OCI-LY7 (cell line): Measurements from ENCODE around the gene ANKLE2. TPM values are rescaled to one million over a fixed set of nuclear protein-coding genes. Genes with fewer than 3 reads are reported as not detected.

Source experiments
- BruUV-seq: library from RNA; stranded (reverse); fragments of 400-500 nt; replicated peaks from 2 replicates; lab custom pipeline; 2021; lab: Mats Ljungman, UMichigan
- CTCF ChIA-PET: fragments of 300-600 bp; sonication (Branson Sonifier 250); formaldehyde crosslinking; loops from one replicate; lab custom pipeline; 2022; ENCODE audit warnings: antibody characterized with exemption; ENCODE audit not compliant: unreplicated experiment; lab: Charles Lee
- POLR2A ChIA-PET: fragments of 300-600 bp; sonication (Branson Sonifier 250); formaldehyde crosslinking; loops from one replicate; lab custom pipeline; 2022; ENCODE audit warnings: antibody characterized with exemption; lab: Charles Lee
- DNase-seq: peaks from one replicate; pipeline ENCODE4 v3.0.0-alpha.2; 2015; ENCODE audit warnings: low spot score
- H2AFZ ChIP-seq: fragments of 200-600 bp; sonication (generic), shearing (Covaris generic); 2 replicates; pipeline ENCODE4 v1.6.1; 2014; ENCODE audit warnings: mild to moderate bottlenecking, antibody characterized with exemption, low read length, moderate library complexity
- H3K27ac ChIP-seq: fragments of 200-600 bp; sonication (generic); 2 replicates; pipeline ENCODE4 v1.5.1; 2014; ENCODE audit warnings: mixed run types, low read depth, mild to moderate bottlenecking, moderate library complexity, low read length, inconsistent platforms; ENCODE audit not compliant: poor library complexity, severe bottlenecking
- H3K36me3 ChIP-seq: fragments of 200-600 bp; sonication (generic); 2 replicates; pipeline ENCODE4 v1.6.1; 2014; ENCODE audit warnings: mild to moderate bottlenecking, antibody characterized with exemption, low read length, moderate library complexity, mixed read lengths; ENCODE audit not compliant: insufficient read depth
- H3K4me1 ChIP-seq: fragments of 200-600 bp; sonication (generic); 2 replicates; pipeline ENCODE4 v1.5.1; 2014; ENCODE audit warnings: mild to moderate bottlenecking, low read length; ENCODE audit not compliant: insufficient read depth, poor library complexity, severe bottlenecking
- H3K4me2 ChIP-seq: fragments of 200-600 bp; sonication (generic); 2 replicates; pipeline ENCODE4 v1.6.1; 2014; ENCODE audit warnings: mild to moderate bottlenecking, low read length
- H3K4me3 ChIP-seq: fragments of 200-600 bp; sonication (generic); 2 replicates; pipeline ENCODE4 v1.5.1; 2014; ENCODE audit warnings: mild to moderate bottlenecking, low read depth, low read length; ENCODE audit not compliant: poor library complexity, severe bottlenecking
- H3K79me2 ChIP-seq: fragments of 200-600 bp; sonication (generic); 2 replicates; pipeline ENCODE4 v1.6.1; 2016; ENCODE audit warnings: low read depth, mild to moderate bottlenecking, low read length, moderate library complexity, mixed read lengths; ENCODE audit not compliant: insufficient read depth
- H3K9me2 ChIP-seq: fragments of 200-600 bp; sonication (generic); 2 replicates; pipeline ENCODE4 v1.6.1; 2016; ENCODE audit warnings: mild to moderate bottlenecking, low read length, mixed read lengths; ENCODE audit not compliant: insufficient read depth
- H3K9me3 ChIP-seq: fragments of 200-600 bp; sonication (generic); 2 replicates; pipeline ENCODE4 v1.6.1; 2014; ENCODE audit warnings: mild to moderate bottlenecking, mixed run types, low read length, mixed read lengths
- H4K20me1 ChIP-seq: fragments of 200-600 bp; sonication (generic); 2 replicates; pipeline ENCODE4 v1.6.1; 2014; ENCODE audit warnings: mild to moderate bottlenecking, antibody characterized with exemption, low read length, moderate library complexity, mixed read lengths; ENCODE audit not compliant: insufficient read depth
- EZH2phosphoT487 ChIP-seq: fragments of 200-600 bp; sonication (generic); IDR thresholded peaks from 2 replicates; pipeline ENCODE4 v1.6.1; 2018; ENCODE audit warnings: low read depth, borderline replicate concordance, mild to moderate bottlenecking, mixed run types, antibody characterized with exemption, low read length, moderate library complexity, mixed read lengths
- intact Hi-C: fragments of 100-400 bp; cut with micrococcal nuclease; formaldehyde crosslinking; loops from one replicate; pipeline ENCODE4 v1.10.0; 2022; ENCODE audit not compliant: unreplicated experiment
- total RNA-seq, 2 experiments: library from RNA; depleted of rRNA in 1 of 2; stranded (reverse); fragments of >200 nt in 1 of 2; shearing (Covaris generic) in 1 of 2; gene quantifications; 2 replicates each; pipeline ENCODE4 v1.2.3, GENCODE V29; 2014 to 2022
- TF ChIP-seq, protein P1 (sequence below): fragments of 200-600 bp; sonication (generic); conservative IDR thresholded peaks from 2 replicates; pipeline ENCODE4 v1.5.1; 2014; ENCODE audit warnings: mild to moderate bottlenecking, antibody characterized with exemption, low read length, moderate library complexity, mixed read lengths

ANKLE2 gene
- total RNA-seq, 2 experiments from 2014 or later: 88.0 to 121 TPM

DNA sequence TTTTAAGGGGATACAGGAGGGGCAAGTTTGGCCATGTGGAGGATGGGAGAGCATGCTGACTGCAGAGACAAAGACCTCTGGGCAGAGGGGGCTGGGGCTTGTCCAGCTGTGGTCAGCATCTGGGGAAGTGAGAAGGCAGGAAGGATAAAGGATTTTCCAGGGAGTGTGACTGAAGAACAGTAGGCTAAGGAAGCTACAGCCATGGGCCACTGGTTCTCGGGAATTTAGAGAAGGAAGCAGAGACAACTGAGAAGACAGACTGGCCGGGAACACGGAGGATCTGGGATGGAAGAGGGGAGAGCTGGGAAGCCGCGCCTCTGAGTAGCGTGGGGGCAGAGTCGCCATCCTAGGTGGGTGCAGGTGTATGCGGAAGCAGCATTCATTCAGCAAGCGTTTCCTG, 58.0 kb downstream of the ANKLE2 start:
- Histone ChIP-seq H3K36me3 (peaks cover 62% of the 10 kb centered on the region), H3K79me2 (no peaks in the 10 kb centered on the region), H3K4me3 (no peak overlapping the region), H3K9me2 (no peaks in the 10 kb centered on the region), H3K4me1 (peaks cover 11% of the 10 kb centered on the region), H2AFZ (no peak overlapping the region), H3K27ac (no peak overlapping the region), H3K4me2 (no peak overlapping the region), H4K20me1 (no peaks in the 10 kb centered on the region), H3K9me3 (no peaks in the 10 kb centered on the region)
- CTCF ChIA-PET: no interaction called here
- TF ChIP-seq EZH2phosphoT487: no peak
- TF ChIP-seq, protein P1, sequence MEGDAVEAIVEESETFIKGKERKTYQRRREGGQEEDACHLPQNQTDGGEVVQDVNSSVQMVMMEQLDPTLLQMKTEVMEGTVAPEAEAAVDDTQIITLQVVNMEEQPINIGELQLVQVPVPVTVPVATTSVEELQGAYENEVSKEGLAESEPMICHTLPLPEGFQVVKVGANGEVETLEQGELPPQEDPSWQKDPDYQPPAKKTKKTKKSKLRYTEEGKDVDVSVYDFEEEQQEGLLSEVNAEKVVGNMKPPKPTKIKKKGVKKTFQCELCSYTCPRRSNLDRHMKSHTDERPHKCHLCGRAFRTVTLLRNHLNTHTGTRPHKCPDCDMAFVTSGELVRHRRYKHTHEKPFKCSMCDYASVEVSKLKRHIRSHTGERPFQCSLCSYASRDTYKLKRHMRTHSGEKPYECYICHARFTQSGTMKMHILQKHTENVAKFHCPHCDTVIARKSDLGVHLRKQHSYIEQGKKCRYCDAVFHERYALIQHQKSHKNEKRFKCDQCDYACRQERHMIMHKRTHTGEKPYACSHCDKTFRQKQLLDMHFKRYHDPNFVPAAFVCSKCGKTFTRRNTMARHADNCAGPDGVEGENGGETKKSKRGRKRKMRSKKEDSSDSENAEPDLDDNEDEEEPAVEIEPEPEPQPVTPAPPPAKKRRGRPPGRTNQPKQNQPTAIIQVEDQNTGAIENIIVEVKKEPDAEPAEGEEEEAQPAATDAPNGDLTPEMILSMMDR: no peak
- DNase-seq: no peak
- intact Hi-C loops: no loop called here
- POLR2A ChIA-PET: interaction anchor here (1.1 kb wide), 1 partner anchor 9 kb away, joined by 3 read pairs; no protein-coding TSS in a partner anchor
- BruUV-seq: no TSS peak

DNA sequence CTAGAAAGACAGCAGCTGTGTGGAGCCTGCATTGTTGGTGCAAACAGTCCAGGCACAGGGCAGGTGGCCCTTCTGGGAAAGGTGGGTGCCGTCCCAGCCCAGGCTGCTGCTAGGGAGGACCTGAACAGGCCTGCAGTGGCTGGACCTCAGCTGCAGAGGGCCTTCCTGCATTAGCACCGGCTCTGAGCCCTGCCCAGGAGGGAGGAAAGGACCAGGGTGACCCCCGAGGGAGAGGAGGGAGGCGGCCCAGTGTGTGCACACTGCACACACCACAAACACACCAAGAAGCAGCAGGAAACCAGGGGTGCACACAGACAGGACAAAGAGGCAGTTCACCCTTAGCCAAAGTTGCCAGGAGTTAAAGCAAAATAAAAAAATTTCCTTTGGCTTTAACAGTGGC, 59.0 kb downstream of the ANKLE2 start:
- Histone ChIP-seq H3K9me3 (no peaks in the 10 kb centered on the region), H3K4me1 (peaks cover 11% of the 10 kb centered on the region), H3K4me2 (no peak overlapping the region), H3K79me2 (no peaks in the 10 kb centered on the region), H3K27ac (no peak overlapping the region), H3K36me3 (peaks cover 72% of the 10 kb centered on the region), H3K9me2 (no peaks in the 10 kb centered on the region), H2AFZ (no peak overlapping the region), H3K4me3 (no peak overlapping the region), H4K20me1 (no peaks in the 10 kb centered on the region)
- POLR2A ChIA-PET: interaction anchor here (1.2 kb wide), 1 partner anchor 7 kb away, joined by 3 read pairs; the partner anchor contains the start of gene PGAM5
- CTCF ChIA-PET: no interaction called here
- BruUV-seq: no TSS peak
- TF ChIP-seq EZH2phosphoT487: no peak
- TF ChIP-seq, protein P1: no peak
- DNase-seq: no peak
- intact Hi-C loops: no loop called here

DNA sequence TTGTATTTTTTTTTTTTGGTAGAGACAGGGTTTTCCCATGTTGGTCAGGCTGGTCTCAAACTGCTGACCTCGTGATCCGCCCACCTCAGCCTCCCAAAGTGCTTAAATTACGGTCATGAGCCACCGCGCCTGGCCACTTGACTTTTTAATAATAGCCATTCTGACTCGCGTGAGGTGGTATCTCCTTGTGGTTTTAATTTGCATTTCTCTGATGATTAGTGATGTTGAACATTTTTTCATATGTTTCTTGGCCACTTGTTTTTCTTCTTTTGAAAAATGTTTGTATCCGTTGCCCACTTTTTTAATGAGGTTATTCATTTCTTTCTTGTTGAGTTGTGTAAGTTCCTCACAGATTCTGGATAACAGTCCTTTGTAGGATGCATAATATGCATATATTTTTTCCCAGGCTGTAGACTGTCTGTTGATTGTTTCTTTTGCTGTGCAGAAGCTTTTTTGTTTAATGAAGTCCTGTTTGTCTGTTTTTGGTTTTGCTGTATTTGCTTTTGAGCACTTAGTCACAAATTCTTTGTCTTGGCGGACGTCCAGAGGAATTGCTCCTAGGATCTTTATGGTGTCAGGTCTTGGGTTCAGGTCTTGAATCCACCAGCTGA, 61.3 kb downstream of the ANKLE2 start:
- BruUV-seq: no TSS peak
- Histone ChIP-seq H3K79me2 (no peaks in the 10 kb centered on the region), H3K27ac (no peak overlapping the region), H3K36me3 (peaks cover 86% of the 10 kb centered on the region), H3K9me3 (no peaks in the 10 kb centered on the region), H4K20me1 (no peaks in the 10 kb centered on the region), H3K4me1 (peaks cover 11% of the 10 kb centered on the region), H2AFZ (no peak overlapping the region), H3K4me2 (peak overlapping the region; percentile 22; the same call in 1 of the 2 replicates), H3K9me2 (no peaks in the 10 kb centered on the region), H3K4me3 (no peak overlapping the region)
- TF ChIP-seq EZH2phosphoT487: no peak
- TF ChIP-seq, protein P1: no peak
- ChIA-PET POLR2A (interaction anchor here (0.6 to 0.7 kb wide), 3 partner anchors 68 to 611 kb away, joined by 3 to 4 read pairs (median 3); no protein-coding TSS in a partner anchor), CTCF (no interaction called here)
- intact Hi-C loops: no loop called here
- no peak for DNase-seq
